Measurements from ENCODE around the gene ARMC3. TPM values are rescaled to one million over a fixed set of nuclear protein-coding genes. Genes with fewer than 3 reads are reported as not detected.
A peak's percentile ranks its signal among the peaks of the same experiment; 100 is the strongest.

ARMC3 gene
- total RNA-seq, 1 donor from 2014 or later: 0.23 TPM

DNA sequence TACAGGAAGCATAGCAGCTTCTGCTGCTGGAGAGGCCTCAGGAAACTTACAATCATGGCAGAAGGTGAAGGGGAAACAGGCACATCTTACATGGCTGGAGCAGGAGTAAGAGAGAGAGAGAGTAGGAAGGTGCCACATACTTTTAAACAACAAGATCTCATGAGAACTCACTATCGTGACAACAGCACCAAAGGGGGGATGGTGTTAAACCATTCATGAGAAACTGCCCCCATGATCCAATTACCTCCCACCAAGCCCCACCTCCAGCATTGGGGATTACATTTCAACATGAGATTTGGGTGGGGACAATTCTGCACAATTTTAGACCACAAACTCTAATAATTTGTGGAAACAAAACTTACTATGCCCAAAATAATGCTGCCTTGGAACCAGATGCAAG lies 16.8 kb upstream of the ARMC3 start:
- no peak overlapping the region for H3K9ac ChIP-seq (ENCODE audit: low read length)
- no peak overlapping the region for H3K27ac ChIP-seq (ENCODE audit: low read depth, low read length)
- H3K36me3 ChIP-seq (ENCODE audit: insufficient read depth, low read length): no peaks in the 10 kb centered on the region
- peaks cover 7% of the 10 kb centered on the region for H3K9me3 ChIP-seq (ENCODE audit: insufficient read depth, low read depth, low read length)
- no peak overlapping the region for H3K4me2 ChIP-seq (ENCODE audit: low read length)
- no peak overlapping the region for H2AFZ ChIP-seq (ENCODE audit: low read depth, low read length)
- DNase-seq (ENCODE audit: low read depth): no peak
- TF ChIP-seq EZH2 (IDR thresholded peaks at IDR 0.05; ENCODE audit: insufficient read depth, low read length): no peak
- TF ChIP-seq, protein P1, sequence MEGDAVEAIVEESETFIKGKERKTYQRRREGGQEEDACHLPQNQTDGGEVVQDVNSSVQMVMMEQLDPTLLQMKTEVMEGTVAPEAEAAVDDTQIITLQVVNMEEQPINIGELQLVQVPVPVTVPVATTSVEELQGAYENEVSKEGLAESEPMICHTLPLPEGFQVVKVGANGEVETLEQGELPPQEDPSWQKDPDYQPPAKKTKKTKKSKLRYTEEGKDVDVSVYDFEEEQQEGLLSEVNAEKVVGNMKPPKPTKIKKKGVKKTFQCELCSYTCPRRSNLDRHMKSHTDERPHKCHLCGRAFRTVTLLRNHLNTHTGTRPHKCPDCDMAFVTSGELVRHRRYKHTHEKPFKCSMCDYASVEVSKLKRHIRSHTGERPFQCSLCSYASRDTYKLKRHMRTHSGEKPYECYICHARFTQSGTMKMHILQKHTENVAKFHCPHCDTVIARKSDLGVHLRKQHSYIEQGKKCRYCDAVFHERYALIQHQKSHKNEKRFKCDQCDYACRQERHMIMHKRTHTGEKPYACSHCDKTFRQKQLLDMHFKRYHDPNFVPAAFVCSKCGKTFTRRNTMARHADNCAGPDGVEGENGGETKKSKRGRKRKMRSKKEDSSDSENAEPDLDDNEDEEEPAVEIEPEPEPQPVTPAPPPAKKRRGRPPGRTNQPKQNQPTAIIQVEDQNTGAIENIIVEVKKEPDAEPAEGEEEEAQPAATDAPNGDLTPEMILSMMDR (IDR thresholded peaks at IDR 0.05; ENCODE audit: insufficient read depth, low read depth, low read length): no peak
- no peaks in the 10 kb centered on the region for H4K20me1 ChIP-seq (ENCODE audit: insufficient read depth, low read length)
- Mint-ChIP-seq H3K27ac (ENCODE audit: unreplicated experiment) (no peak overlapping the region), H3K4me1 (ENCODE audit: low read depth, unreplicated experiment) (no peaks in the 10 kb centered on the region), H3K9me3 (ENCODE audit: unreplicated experiment) (peaks cover 23% of the 10 kb centered on the region), H3K4me3 (ENCODE audit: unreplicated experiment) (no peak overlapping the region), H3K27me3 (ENCODE audit: low read depth, unreplicated experiment) (no peaks in the 10 kb centered on the region), H3K36me3 (ENCODE audit: low read depth, unreplicated experiment) (peaks cover 9% of the 10 kb centered on the region)
- H3K79me2 ChIP-seq (ENCODE audit: insufficient read depth, low read length): no peaks in the 10 kb centered on the region
- H3K27me3 ChIP-seq (ENCODE audit: insufficient read depth, low read length): no peaks in the 10 kb centered on the region
- H3K4me3 ChIP-seq (ENCODE audit: insufficient read depth, low read depth, low read length): no peak overlapping the region
- no peaks in the 10 kb centered on the region for H3K4me1 ChIP-seq (ENCODE audit: insufficient read depth, low read length)
- FAIRE-seq: no peak

DNA sequence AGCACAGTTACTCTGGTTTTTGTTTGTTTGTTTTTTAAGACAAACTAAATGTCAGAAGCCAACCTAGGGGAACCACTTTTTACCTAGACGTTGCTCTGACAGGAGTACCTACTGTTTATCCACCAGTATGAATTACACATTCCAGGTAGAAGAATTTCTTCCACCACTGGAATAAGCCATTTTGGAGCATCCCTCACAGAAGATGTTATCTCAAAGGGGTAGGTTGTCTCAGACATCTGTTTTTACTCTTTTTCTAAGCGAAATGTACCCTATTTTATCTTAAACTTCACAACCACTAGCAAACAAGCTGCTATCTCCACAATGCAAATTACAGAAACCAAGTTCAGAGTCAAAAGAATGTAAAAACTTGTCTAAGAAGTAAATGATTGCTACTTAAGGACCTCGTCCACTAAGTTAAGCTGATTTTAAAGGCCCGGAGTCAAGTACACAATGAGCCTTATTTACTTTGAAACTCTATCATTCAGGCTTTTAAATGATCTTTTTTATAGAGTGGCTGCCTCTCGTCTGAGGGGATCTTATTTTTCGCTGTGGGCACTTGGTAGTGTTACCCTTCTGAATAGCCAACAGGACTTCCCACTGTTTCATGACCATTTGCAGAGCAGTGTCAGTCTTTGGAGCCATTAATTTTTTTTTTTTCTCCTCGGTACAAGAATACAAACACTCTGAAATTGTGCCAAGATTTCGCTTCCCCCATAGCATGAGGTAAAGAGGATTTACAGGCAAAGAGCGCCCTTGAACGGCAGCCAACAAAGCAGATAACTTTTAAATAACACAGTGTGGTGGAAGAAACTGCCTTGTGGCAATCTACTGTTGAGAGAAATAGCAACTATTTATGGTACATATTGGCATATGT lies 15.7 kb upstream of the ARMC3 start:
- H3K4me3 Mint-ChIP-seq (ENCODE audit: unreplicated experiment): no peak overlapping the region
- no peaks in the 10 kb centered on the region for H3K36me3 ChIP-seq (ENCODE audit: insufficient read depth, low read length)
- H3K27me3 ChIP-seq (ENCODE audit: insufficient read depth, low read length): no peaks in the 10 kb centered on the region
- H3K9me3 Mint-ChIP-seq (ENCODE audit: unreplicated experiment): peaks cover 27% of the 10 kb centered on the region
- H4K20me1 ChIP-seq (ENCODE audit: insufficient read depth, low read length): no peaks in the 10 kb centered on the region
- H3K4me1 Mint-ChIP-seq (ENCODE audit: low read depth, unreplicated experiment): no peaks in the 10 kb centered on the region
- H3K27ac ChIP-seq (ENCODE audit: low read depth, low read length): no peak overlapping the region
- peaks cover 9% of the 10 kb centered on the region for H3K36me3 Mint-ChIP-seq (ENCODE audit: low read depth, unreplicated experiment)
- DNase-seq (ENCODE audit: low read depth) (peak; percentile 10), FAIRE-seq (no peak)
- H3K27me3 Mint-ChIP-seq (ENCODE audit: low read depth, unreplicated experiment): no peaks in the 10 kb centered on the region
- TF ChIP-seq, protein P1 (IDR thresholded peaks at IDR 0.05; ENCODE audit: insufficient read depth, low read depth, low read length): no peak
- TF ChIP-seq EZH2 (IDR thresholded peaks at IDR 0.05; ENCODE audit: insufficient read depth, low read length): no peak
- no peaks in the 10 kb centered on the region for H3K79me2 ChIP-seq (ENCODE audit: insufficient read depth, low read length)
- H3K4me1 ChIP-seq (ENCODE audit: insufficient read depth, low read length): no peaks in the 10 kb centered on the region
- no peak overlapping the region for H3K4me3 ChIP-seq (ENCODE audit: insufficient read depth, low read depth, low read length)
- H2AFZ ChIP-seq (ENCODE audit: low read depth, low read length): no peak overlapping the region
- H3K9me3 ChIP-seq (ENCODE audit: insufficient read depth, low read depth, low read length): peaks cover 7% of the 10 kb centered on the region
- H3K9ac ChIP-seq (ENCODE audit: low read length): no peak overlapping the region
- H3K27ac Mint-ChIP-seq (ENCODE audit: unreplicated experiment): no peak overlapping the region
- peak overlapping the region; percentile 17 for H3K4me2 ChIP-seq (ENCODE audit: low read length)

All from astrocyte (in vitro differentiated cells and primary cell).